ENCODE results near the gene BMX.

The BMX gene

GRCh38 chrX:15602761-15603160 is 102.2 kb downstream of the BMX start:
- no peak overlapping the region for H3K4me3 ChIP-seq (ENCODE audit: control insufficient read depth in 1 of 7, extremely low read depth in 1 of 7, insufficient read depth in 4 of 7, low read depth in 2 of 7, low read length in 6 of 7)
- no peak overlapping the region for H3K27ac ChIP-seq (ENCODE audit: insufficient read depth in 1 of 2, low read depth in 1 of 2, low read length in 2 of 2, poor library complexity in 1 of 2, severe bottlenecking in 2 of 2)
- H3K9me3 ChIP-seq (ENCODE audit: control extremely low read depth in 1 of 5, control insufficient read depth in 4 of 5, insufficient read depth in 2 of 5, low read depth in 1 of 5, low read length in 4 of 5), result no peaks in the 10 kb centered on the region
- H3K27me3 ChIP-seq (replicated peaks in 2 of 5; ENCODE audit: control insufficient read depth in 4 of 5, insufficient read depth in 5 of 5, low read length in 4 of 5), result peaks cover 0 to 22% (median 0%) of the 10 kb centered on the region in 5 experiments
- no peaks in the 10 kb centered on the region for H3K36me3 ChIP-seq (ENCODE audit: control insufficient read depth in 4 of 4, insufficient read depth in 4 of 4, low read length in 3 of 4)
- WGBS (ENCODE audit: insufficient coverage), result 53% methylated on average over 2 of the region's 5 CpGs
- POLR2A ChIA-PET, result no interaction called here
- CTCF ChIA-PET, result no interaction called here
- no peaks in the 10 kb centered on the region for H3K4me1 ChIP-seq (ENCODE audit: control extremely low read depth in 1 of 4, control insufficient read depth in 4 of 4, insufficient read depth in 4 of 4, low read length in 3 of 4)
- DNase-seq, result no peak

DNA sequence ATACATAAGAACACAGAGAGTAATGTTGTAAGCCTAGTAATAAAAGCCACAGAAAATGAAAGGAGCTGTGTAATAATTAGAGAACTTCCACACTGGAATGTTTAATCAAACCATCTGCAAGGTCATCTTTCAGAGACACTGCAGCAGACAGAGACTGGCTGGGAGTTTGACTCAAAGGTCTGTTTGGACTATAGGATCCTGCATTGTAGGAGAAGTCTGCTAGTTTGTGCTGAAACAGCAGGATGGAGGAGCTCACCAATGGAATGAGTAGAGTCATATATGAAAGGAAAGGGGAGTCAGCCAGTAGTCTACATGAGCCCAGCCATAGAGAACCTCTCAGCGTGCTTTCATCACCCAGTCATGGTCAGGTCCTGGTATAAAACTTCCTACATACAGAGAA is 104.6 kb downstream of the BMX start:
- DNase-seq, result no peak
- Histone ChIP-seq H3K4me3 (ENCODE audit: control insufficient read depth in 1 of 7, extremely low read depth in 1 of 7, insufficient read depth in 4 of 7, low read depth in 2 of 7, low read length in 6 of 7) (no peak overlapping the region), H3K9me3 (ENCODE audit: control extremely low read depth in 1 of 5, control insufficient read depth in 4 of 5, insufficient read depth in 2 of 5, low read depth in 1 of 5, low read length in 4 of 5) (no peaks in the 10 kb centered on the region), H3K4me1 (ENCODE audit: control extremely low read depth in 1 of 4, control insufficient read depth in 4 of 4, insufficient read depth in 4 of 4, low read length in 3 of 4) (no peaks in the 10 kb centered on the region), H3K36me3 (ENCODE audit: control insufficient read depth in 4 of 4, insufficient read depth in 4 of 4, low read length in 3 of 4) (no peaks in the 10 kb centered on the region), H3K27ac (ENCODE audit: insufficient read depth in 1 of 2, low read depth in 1 of 2, low read length in 2 of 2, poor library complexity in 1 of 2, severe bottlenecking in 2 of 2) (no peak overlapping the region), H3K27me3 (replicated peaks in 2 of 5; ENCODE audit: control insufficient read depth in 4 of 5, insufficient read depth in 5 of 5, low read length in 4 of 5) (peaks cover 0 to 16% (median 0%) of the 10 kb centered on the region in 5 experiments)
- POLR2A ChIA-PET, result no interaction called here
- CTCF ChIA-PET, result no interaction called here
- WGBS (ENCODE audit: insufficient coverage), result no CpG with 5 or more reads among the region's 1 CpG
